Fibroblast of the aortic adventitia (primary cell): ENCODE data around the gene ODF2. TPM values are rescaled to one million over a fixed set of nuclear protein-coding genes. Genes with fewer than 3 reads are reported as not detected.

Experiments
- DNase-seq: peaks from one replicate; pipeline ENCODE4 v3.0.0-alpha.2; 2010; ENCODE audit warnings: low read depth
- H3K4me3 ChIP-seq: 2 replicates; pipeline ENCODE4 v1.5.1; 2011; ENCODE audit warnings: low read depth, mild to moderate bottlenecking, control low read depth, low read length, moderate library complexity
- CTCF ChIP-seq: IDR thresholded peaks from 2 replicates; pipeline ENCODE4 v1.5.1; 2011; ENCODE audit warnings: mild to moderate bottlenecking, low read length, control low read depth, inconsistent platforms; ENCODE audit not compliant: insufficient read depth
- total RNA-seq: library from RNA; depleted of rRNA; stranded (reverse); fragments of >200 nt; gene quantifications from 2 replicates; pipeline ENCODE4 v1.2.3, GENCODE V29; 2012; ENCODE audit warnings: low replicate concordance

ODF2 gene
- total RNA-seq, 1 donor = 25.4 TPM

GRCh38 chr9:128459011-128459410 is 3.2 kb downstream of the ODF2 start:
- DNase-seq = no peak
- no peak overlapping the region for H3K4me3 ChIP-seq
- TF ChIP-seq CTCF = no peak

- H3K4me3 ChIP-seq = no peak overlapping the region
- no peak for TF ChIP-seq CTCF
- no peak for DNase-seq
Measured at GRCh38 chr9:128469070-128469469, 13.3 kb downstream of the ODF2 start.

- TF ChIP-seq CTCF = no peak
- peak; percentile 73 for DNase-seq
Measured at GRCh38 chr9:128470560-128470959, 14.8 kb downstream of the ODF2 start.

GRCh38 chr9:128473104-128473503 is 17.3 kb downstream of the ODF2 start:
- no peak overlapping the region for H3K4me3 ChIP-seq
- TF ChIP-seq CTCF = no peak
- no peak for DNase-seq

More at GRCh38 chr9:128470560-128470959, 14.8 kb downstream of the ODF2 start:
- H3K4me3 ChIP-seq = no peak overlapping the region

- DNase-seq = no peak
- no peak overlapping the region for H3K4me3 ChIP-seq
- no peak for TF ChIP-seq CTCF
Measured at GRCh38 chr9:128475867-128476266, 20.1 kb downstream of the ODF2 start.

GRCh38 chr9:128479262-128479661 is 23.5 kb downstream of the ODF2 start:
- DNase-seq = no peak
- TF ChIP-seq CTCF = no peak
- H3K4me3 ChIP-seq = no peak overlapping the region

- no peak for TF ChIP-seq CTCF
- no peak for DNase-seq
- H3K4me3 ChIP-seq = no peak overlapping the region
Measured at GRCh38 chr9:128481561-128481960, 25.8 kb downstream of the ODF2 start.
